ENCODE measurements around the gene CALML3. TPM values are rescaled to one million over a fixed set of nuclear protein-coding genes. Genes with fewer than 3 reads are reported as not detected.

The CALML3 gene
- total and polyA plus RNA-seq, 4 donors, result 0.10 to 0.13 TPM; not detected in 2

- no peaks in the 10 kb centered on the region for H3K9me3 ChIP-seq (ENCODE audit: control insufficient read depth, low read length)
- intact Hi-C loops (cut with DNase I), result loop anchor here (5.0 kb wide), 2 partner anchors 66 to 71 kb away; no protein-coding TSS in a partner anchor
- 74 to 75% methylated on average over 20 to 21 of the region's 21 CpGs for WGBS, 2 donors
- H3K27me3 ChIP-seq (ENCODE audit: control insufficient read depth in 1 of 2, insufficient read depth in 2 of 2, low read length in 1 of 2), result no peaks in the 10 kb centered on the region
- no peaks in the 10 kb centered on the region for H3K4me1 ChIP-seq (ENCODE audit: control insufficient read depth in 1 of 2, insufficient read depth in 2 of 2, low read length in 2 of 2)
- H3K36me3 ChIP-seq (ENCODE audit: control insufficient read depth in 1 of 2, insufficient read depth in 2 of 2, low read length in 1 of 2), result no peaks in the 10 kb centered on the region
- ATAC-seq (ENCODE audit: low FRiP score), result no peak
- no peak overlapping the region for H3K27ac ChIP-seq (ENCODE audit: low read depth in 1 of 2, low read length in 2 of 2)
- H3K4me3 ChIP-seq (ENCODE audit: low read length in 2 of 2), result no peak overlapping the region
- peak; percentile 65 to 67 for DNase-seq
These were observed 8.5 kb downstream of the CALML3 start for GRCh38 chr10:5533098-5533731.

DNA sequence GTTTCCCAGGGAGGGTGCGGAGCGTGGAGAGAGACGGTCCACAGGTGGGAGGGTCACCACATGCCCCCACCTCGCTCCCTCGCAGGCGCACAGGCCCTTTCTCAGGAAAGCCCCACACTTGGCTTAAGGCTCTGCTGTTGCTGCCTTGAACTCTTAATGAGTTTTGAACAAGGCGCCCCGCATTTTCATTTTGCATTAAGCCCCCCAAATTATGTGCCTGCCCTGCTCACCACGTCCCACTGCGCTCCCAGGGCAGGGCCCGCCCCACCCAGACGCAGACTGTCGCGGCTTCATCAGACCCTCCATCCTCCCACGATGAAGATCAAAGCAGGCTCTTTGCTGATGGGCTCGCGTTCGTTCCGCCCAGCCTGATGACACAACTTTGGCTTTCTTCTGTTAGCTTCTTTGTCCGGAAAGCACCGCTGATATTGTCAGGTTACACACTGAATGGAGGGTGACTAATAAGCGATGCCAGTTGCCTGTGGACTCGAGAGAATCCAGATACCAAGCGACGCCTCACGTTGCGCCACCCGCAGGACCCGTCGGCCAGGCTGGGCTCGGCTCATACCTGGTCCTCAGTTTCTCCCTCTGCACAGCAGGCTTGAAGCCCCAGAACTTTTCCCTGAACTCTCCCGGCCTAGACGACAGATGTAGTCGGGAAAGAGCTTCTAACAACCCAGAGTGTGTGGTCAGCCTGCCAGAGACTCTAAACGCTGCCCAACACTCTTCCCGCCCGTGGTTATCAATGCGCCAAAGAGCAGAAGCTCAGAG is 9.5 kb downstream of the CALML3 start:
- Histone ChIP-seq H3K9me3 (ENCODE audit: control insufficient read depth, low read length) (no peaks in the 10 kb centered on the region), H3K27ac (ENCODE audit: low read depth in 1 of 2, low read length in 2 of 2) (peak overlapping the region; percentile 66 to 68), H3K27me3 (ENCODE audit: control insufficient read depth in 1 of 2, insufficient read depth in 2 of 2, low read length in 1 of 2) (no peaks in the 10 kb centered on the region), H3K36me3 (ENCODE audit: control insufficient read depth in 1 of 2, insufficient read depth in 2 of 2, low read length in 1 of 2) (no peaks in the 10 kb centered on the region), H3K4me3 (ENCODE audit: low read length in 2 of 2) (no peak overlapping the region), H3K4me1 (ENCODE audit: control insufficient read depth in 1 of 2, insufficient read depth in 2 of 2, low read length in 2 of 2) (no peaks in the 10 kb centered on the region)
- peak; percentile 30 for ATAC-seq (ENCODE audit: low FRiP score)
- intact Hi-C loops (cut with DNase I), result loop anchor here (5.0 kb wide), 2 partner anchors 67 to 72 kb away; no protein-coding TSS in a partner anchor
- 68 to 70% methylated on average over 38 of the region's 38 CpGs for WGBS, 2 donors
- peak; percentile 52 to 79 for DNase-seq

DNA sequence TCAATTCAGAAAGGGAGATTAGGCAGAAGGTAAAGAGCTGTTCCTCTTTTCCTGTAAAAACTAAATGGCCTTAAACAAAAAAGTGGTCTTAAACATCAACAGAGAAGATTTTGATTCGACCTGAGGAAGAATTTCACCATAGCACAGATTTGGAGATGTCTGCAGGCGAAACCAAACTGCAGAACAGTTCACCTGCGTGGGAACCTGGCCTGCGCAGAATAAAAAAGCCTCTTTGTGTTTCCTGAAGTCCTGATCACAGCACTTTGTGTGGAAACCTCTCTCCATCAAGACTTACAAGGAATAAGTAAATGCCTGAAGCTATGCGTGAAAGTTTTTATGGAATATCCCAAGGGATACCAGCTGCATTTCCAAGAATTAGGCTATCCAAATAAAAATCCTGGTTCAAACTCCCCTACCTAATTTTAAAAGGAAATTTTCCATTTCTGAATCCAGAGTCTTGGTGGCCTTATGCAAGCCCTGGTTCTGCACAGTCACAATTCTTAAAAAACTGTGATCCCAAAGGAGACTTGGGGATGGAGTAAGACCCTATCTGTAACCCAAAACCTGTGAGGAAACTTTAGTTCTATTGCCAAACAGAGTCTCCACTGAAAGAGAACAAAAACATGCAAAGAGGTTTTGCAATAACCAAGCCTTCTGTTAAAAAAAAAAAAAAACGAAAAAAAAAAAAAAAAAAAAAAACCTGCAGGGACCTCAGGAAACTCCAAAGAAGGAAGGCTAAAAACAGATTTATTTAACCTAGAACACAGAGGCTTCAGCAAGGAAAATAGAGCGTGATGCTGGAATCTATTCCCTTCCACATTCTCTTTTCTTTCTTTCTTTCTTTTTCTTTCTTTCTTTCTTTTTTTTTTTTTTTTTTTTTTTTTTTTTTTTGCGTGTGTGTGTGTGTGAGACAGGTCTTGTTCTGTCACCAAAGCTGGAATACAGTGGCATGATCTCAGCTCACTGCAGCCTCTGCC is 10.4 kb downstream of the CALML3 start:
- H3K27ac ChIP-seq (ENCODE audit: low read depth in 1 of 2, low read length in 2 of 2), result peak overlapping the region; percentile 43 to 68
- no peak overlapping the region for H3K4me3 ChIP-seq (ENCODE audit: low read length in 2 of 2)
- no peaks in the 10 kb centered on the region for H3K9me3 ChIP-seq (ENCODE audit: control insufficient read depth, low read length)
- ATAC-seq (ENCODE audit: low FRiP score) (peak; percentile 88), DNase-seq (peak in 1 of 2 donors; percentile 15)
- no peaks in the 10 kb centered on the region for H3K36me3 ChIP-seq (ENCODE audit: control insufficient read depth in 1 of 2, insufficient read depth in 2 of 2, low read length in 1 of 2)
- intact Hi-C loops (cut with DNase I), result loop anchor here (5.0 kb wide), 2 partner anchors 68 to 73 kb away; no protein-coding TSS in a partner anchor
- no peaks in the 10 kb centered on the region for H3K4me1 ChIP-seq (ENCODE audit: control insufficient read depth in 1 of 2, insufficient read depth in 2 of 2, low read length in 2 of 2)
- no peaks in the 10 kb centered on the region for H3K27me3 ChIP-seq (ENCODE audit: control insufficient read depth in 1 of 2, insufficient read depth in 2 of 2, low read length in 1 of 2)
- 12 to 16% methylated on average over 8 of the region's 8 CpGs for WGBS, 2 donors

DNA sequence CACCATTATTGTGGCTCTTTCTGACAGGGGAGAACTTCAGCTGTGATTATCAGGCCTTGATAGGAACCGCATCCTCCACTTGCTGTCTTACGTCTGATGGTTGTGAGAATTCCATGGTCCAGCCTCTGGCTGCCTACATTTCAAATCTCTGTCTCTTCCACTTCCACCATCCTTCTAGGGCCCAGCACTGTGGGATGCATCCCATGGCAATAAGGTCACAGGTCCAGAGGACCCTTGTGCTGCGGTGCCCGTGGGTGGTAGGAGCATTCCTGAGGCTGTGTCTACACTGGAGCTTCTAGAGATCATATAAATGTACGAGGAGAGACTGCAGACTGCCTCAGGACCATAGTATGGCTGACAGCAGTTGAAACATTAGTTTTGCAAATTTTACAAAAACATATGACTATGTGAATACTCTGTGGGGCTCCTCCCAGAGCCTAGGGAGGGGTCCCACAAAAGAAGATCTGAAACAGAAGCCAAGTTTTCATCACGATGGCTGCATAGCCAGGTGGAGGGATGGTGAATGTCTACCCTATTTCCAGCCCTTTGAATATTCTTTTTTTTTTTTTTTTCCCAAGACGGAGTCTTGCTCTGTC is 11.8 kb downstream of the CALML3 start:
- Histone ChIP-seq H3K4me3 (ENCODE audit: low read length in 2 of 2) (no peak overlapping the region), H3K36me3 (ENCODE audit: control insufficient read depth in 1 of 2, insufficient read depth in 2 of 2, low read length in 1 of 2) (no peaks in the 10 kb centered on the region), H3K4me1 (ENCODE audit: control insufficient read depth in 1 of 2, insufficient read depth in 2 of 2, low read length in 2 of 2) (no peaks in the 10 kb centered on the region), H3K9me3 (ENCODE audit: control insufficient read depth, low read length) (no peaks in the 10 kb centered on the region), H3K27ac (ENCODE audit: low read depth in 1 of 2, low read length in 2 of 2) (peak overlapping the region; percentile 8 to 43), H3K27me3 (ENCODE audit: control insufficient read depth in 1 of 2, insufficient read depth in 2 of 2, low read length in 1 of 2) (no peaks in the 10 kb centered on the region)
- ATAC-seq (ENCODE audit: low FRiP score) (no peak), DNase-seq (no peak)
- WGBS, 2 donors, result 89 to 91% methylated on average over 7 of the region's 7 CpGs
- intact Hi-C loops (cut with DNase I), result no loop called here

GRCh38 chr10:5537684-5538083 is 12.9 kb downstream of the CALML3 start:
- WGBS, 2 donors, result 89 to 91% methylated on average over 6 of the region's 6 CpGs
- intact Hi-C loops (cut with DNase I), result no loop called here
- H3K4me3 ChIP-seq (ENCODE audit: low read length in 2 of 2), result no peak overlapping the region
- no peaks in the 10 kb centered on the region for H3K27me3 ChIP-seq (ENCODE audit: control insufficient read depth in 1 of 2, insufficient read depth in 2 of 2, low read length in 1 of 2)
- no peaks in the 10 kb centered on the region for H3K9me3 ChIP-seq (ENCODE audit: control insufficient read depth, low read length)
- H3K36me3 ChIP-seq (ENCODE audit: control insufficient read depth in 1 of 2, insufficient read depth in 2 of 2, low read length in 1 of 2), result no peaks in the 10 kb centered on the region
- peak overlapping the region in 1 of 2 donors; percentile 6 for H3K27ac ChIP-seq (ENCODE audit: low read depth in 1 of 2, low read length in 2 of 2)
- H3K4me1 ChIP-seq (ENCODE audit: control insufficient read depth in 1 of 2, insufficient read depth in 2 of 2, low read length in 2 of 2), result no peaks in the 10 kb centered on the region
- peak in 1 of 2 donors; percentile 24 for DNase-seq
- ATAC-seq (ENCODE audit: low FRiP score), result no peak

DNA sequence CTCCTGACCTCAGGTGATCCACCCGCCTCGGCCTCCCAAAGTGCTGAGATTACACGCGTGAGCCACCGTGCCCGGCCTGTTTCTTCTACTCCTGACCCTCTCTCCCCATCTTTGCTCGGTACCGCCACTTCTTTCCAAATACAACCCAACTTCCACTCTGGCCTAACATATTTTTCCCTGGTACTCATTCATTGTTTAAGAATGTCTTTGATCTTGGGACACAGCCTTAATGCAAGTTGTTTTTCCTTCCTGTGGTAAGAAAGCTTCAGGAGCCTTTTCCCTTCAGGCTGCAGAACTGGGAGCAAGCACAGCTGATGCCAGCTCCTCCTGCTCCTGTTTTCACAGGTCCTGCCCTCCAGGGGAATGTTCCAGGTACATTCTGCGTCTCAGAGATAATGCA is 13.7 kb downstream of the CALML3 start:
- ATAC-seq (ENCODE audit: low FRiP score), result no peak
- DNase-seq, result peak; percentile 25 to 61

DNA sequence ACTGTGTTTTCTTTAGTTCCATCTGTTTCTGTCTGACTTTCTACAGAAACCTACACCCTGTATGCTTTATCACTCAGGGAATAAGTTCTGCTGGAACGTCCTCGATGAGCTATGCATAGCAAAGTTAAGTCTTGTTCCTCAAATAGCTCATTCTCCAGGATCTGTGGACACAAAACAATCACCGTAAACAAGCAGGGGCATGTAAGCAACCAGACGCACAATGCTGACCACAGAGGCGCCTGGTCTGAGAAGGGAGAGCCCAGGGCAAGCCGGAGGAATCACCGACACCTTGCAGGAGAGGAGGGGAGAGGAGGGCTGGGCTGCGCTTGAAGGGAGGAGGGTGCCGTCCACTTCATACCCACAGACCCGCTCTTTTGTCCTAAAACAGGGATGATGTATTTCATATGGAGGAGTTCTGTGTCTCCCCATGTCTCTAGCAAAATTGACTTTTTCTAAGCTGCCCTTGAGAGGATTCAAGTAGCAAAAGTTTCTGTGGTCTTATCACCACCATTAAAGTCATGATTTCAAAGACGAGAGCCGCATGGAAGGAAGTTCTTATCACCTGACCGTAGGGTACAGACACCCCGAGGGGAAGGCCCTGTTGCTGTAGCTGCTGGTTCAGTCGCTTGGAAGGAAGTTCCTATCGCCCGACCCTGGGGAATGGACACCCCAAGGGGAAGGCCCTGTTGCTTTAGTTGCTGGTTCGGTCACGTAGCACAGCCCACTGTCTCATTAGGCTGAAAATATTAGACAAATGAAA is 14.3 kb downstream of the CALML3 start:
- no peak overlapping the region for H3K4me3 ChIP-seq (ENCODE audit: low read length in 2 of 2)
- no peaks in the 10 kb centered on the region for H3K9me3 ChIP-seq (ENCODE audit: control insufficient read depth, low read length)
- no peaks in the 10 kb centered on the region for H3K36me3 ChIP-seq (ENCODE audit: control insufficient read depth in 1 of 2, insufficient read depth in 2 of 2, low read length in 1 of 2)
- ATAC-seq (ENCODE audit: low FRiP score) (no peak), DNase-seq (peak in 1 of 2 donors; percentile 21)
- no peaks in the 10 kb centered on the region for H3K4me1 ChIP-seq (ENCODE audit: control insufficient read depth in 1 of 2, insufficient read depth in 2 of 2, low read length in 2 of 2)
- 82 to 83% methylated on average over 19 of the region's 19 CpGs for WGBS, 2 donors
- H3K27ac ChIP-seq (ENCODE audit: low read depth in 1 of 2, low read length in 2 of 2), result peak overlapping the region in 1 of 2 donors; percentile 28
- no peaks in the 10 kb centered on the region for H3K27me3 ChIP-seq (ENCODE audit: control insufficient read depth in 1 of 2, insufficient read depth in 2 of 2, low read length in 1 of 2)
- intact Hi-C loops (cut with DNase I), result no loop called here

More for the DNA sequence above, 13.7 kb downstream of the CALML3 start:
- WGBS, 2 donors, result 52 to 62% methylated on average over 8 to 9 of the region's 9 CpGs
- Histone ChIP-seq H3K36me3 (ENCODE audit: control insufficient read depth in 1 of 2, insufficient read depth in 2 of 2, low read length in 1 of 2) (no peaks in the 10 kb centered on the region), H3K4me1 (ENCODE audit: control insufficient read depth in 1 of 2, insufficient read depth in 2 of 2, low read length in 2 of 2) (no peaks in the 10 kb centered on the region), H3K27me3 (ENCODE audit: control insufficient read depth in 1 of 2, insufficient read depth in 2 of 2, low read length in 1 of 2) (no peaks in the 10 kb centered on the region), H3K4me3 (ENCODE audit: low read length in 2 of 2) (no peak overlapping the region), H3K27ac (ENCODE audit: low read depth in 1 of 2, low read length in 2 of 2) (no peak overlapping the region), H3K9me3 (ENCODE audit: control insufficient read depth, low read length) (no peaks in the 10 kb centered on the region)
- intact Hi-C loops (cut with DNase I), result no loop called here
